ENCODE data around the gene SLC22A25. TPM values are rescaled to one million over a fixed set of nuclear protein-coding genes. Genes with fewer than 3 reads are reported as not detected.

The SLC22A25 gene
- total RNA-seq, 1 donor from 2014 or later = 0.17 TPM

GRCh38 chr11:63277345-63277943 lies 34.0 kb upstream of the SLC22A25 start:
- DNase-seq (ENCODE audit: extremely low spot score, unreplicated experiment) = no peak
- H3K9me3 Mint-ChIP-seq = no peaks in the 10 kb centered on the region
- no peak for TF ChIP-seq CTCF (conservative IDR thresholded peaks at IDR 0.05)
- H3K27ac Mint-ChIP-seq = no peak overlapping the region
- no peak overlapping the region for H3K4me3 Mint-ChIP-seq
- H3K36me3 Mint-ChIP-seq = no peaks in the 10 kb centered on the region
- peaks cover 20% of the 10 kb centered on the region for H3K27me3 Mint-ChIP-seq
- no peaks in the 10 kb centered on the region for H3K4me1 Mint-ChIP-seq (ENCODE audit: unreplicated experiment)

- Mint-ChIP-seq H3K27me3 (peaks cover 14% of the 10 kb centered on the region), H3K4me3 (no peak overlapping the region), H3K9me3 (no peaks in the 10 kb centered on the region), H3K36me3 (no peaks in the 10 kb centered on the region), H3K4me1 (ENCODE audit: unreplicated experiment) (no peaks in the 10 kb centered on the region), H3K27ac (no peak overlapping the region)
- DNase-seq (ENCODE audit: extremely low spot score, unreplicated experiment) = no peak
- TF ChIP-seq CTCF (conservative IDR thresholded peaks at IDR 0.05) = no peak
These were observed 31.4 kb upstream of the SLC22A25 start for GRCh38 chr11:63274776-63275175.

DNA sequence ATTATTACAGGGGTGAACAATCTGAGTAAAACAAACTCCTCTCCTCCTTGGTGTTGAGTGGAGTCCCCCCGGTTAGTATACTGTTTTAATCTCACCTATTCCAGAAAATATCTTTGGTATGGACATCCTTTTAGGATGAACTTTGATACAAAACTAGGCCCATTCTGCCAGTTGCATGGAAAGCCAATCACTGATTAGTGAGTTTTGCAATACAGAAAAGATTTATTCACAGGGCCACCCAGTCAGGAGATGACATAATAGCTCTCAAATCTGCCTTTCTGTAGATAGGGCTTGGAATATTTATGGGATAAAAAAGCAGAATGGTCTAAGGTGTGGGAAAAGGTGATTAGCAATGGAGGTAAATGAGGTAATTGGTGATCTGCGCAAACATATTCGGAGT lies 30.3 kb upstream of the SLC22A25 start:
- no peak for DNase-seq (ENCODE audit: extremely low spot score, unreplicated experiment)
- peaks cover 12% of the 10 kb centered on the region for H3K27me3 Mint-ChIP-seq
- no peaks in the 10 kb centered on the region for H3K9me3 Mint-ChIP-seq
- no peaks in the 10 kb centered on the region for H3K4me1 Mint-ChIP-seq (ENCODE audit: unreplicated experiment)
- no peak overlapping the region for H3K4me3 Mint-ChIP-seq
- H3K27ac Mint-ChIP-seq = no peak overlapping the region
- no peak for TF ChIP-seq CTCF (conservative IDR thresholded peaks at IDR 0.05)
- H3K36me3 Mint-ChIP-seq = no peaks in the 10 kb centered on the region

- peaks cover 9% of the 10 kb centered on the region for H3K27me3 Mint-ChIP-seq
- H3K9me3 Mint-ChIP-seq = no peaks in the 10 kb centered on the region
- TF ChIP-seq CTCF (conservative IDR thresholded peaks at IDR 0.05) = no peak
- no peak overlapping the region for H3K4me3 Mint-ChIP-seq
- DNase-seq (ENCODE audit: extremely low spot score, unreplicated experiment) = no peak
- no peaks in the 10 kb centered on the region for H3K4me1 Mint-ChIP-seq (ENCODE audit: unreplicated experiment)
- H3K36me3 Mint-ChIP-seq = no peaks in the 10 kb centered on the region
- no peak overlapping the region for H3K27ac Mint-ChIP-seq
These were observed 19.1 kb upstream of the SLC22A25 start for GRCh38 chr11:63262547-63262946.

DNA sequence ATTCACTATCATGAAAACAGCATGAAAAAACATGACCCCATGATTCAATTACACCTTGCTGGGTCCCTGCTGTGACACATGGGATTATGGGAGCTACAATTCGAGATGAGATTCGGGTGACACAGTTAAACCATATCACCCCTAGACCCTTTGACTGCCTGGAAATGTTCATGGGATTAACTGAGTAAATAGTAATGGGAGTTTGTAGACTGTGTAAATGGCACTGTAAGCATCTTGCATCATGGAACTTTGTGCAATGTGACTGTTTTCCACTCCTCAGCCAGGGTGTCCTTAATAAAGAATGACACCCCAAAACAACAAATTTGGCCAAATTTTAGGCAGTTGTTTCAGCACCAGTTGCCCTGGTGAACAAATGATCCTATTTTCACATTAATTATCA lies 7.9 kb upstream of the SLC22A25 start:
- DNase-seq (ENCODE audit: extremely low spot score, unreplicated experiment) = no peak
- Mint-ChIP-seq H3K36me3 (no peaks in the 10 kb centered on the region), H3K9me3 (no peaks in the 10 kb centered on the region), H3K27me3 (peaks cover 12% of the 10 kb centered on the region), H3K4me1 (ENCODE audit: unreplicated experiment) (no peaks in the 10 kb centered on the region), H3K27ac (no peak overlapping the region), H3K4me3 (no peak overlapping the region)
- TF ChIP-seq CTCF (conservative IDR thresholded peaks at IDR 0.05) = no peak
